HG03575 (cell line): Measurements from ENCODE around the gene CHST11.

Source experiments
- ATAC-seq: cut with Tn5 transposase; IDR thresholded peaks from one replicate; pipeline ENCODE4 v1.9.1; 2021; ENCODE audit not compliant: unreplicated experiment, insufficient number of reproducible peaks, low FRiP score; ENCODE audit errors: extremely low read depth

The CHST11 gene

DNA sequence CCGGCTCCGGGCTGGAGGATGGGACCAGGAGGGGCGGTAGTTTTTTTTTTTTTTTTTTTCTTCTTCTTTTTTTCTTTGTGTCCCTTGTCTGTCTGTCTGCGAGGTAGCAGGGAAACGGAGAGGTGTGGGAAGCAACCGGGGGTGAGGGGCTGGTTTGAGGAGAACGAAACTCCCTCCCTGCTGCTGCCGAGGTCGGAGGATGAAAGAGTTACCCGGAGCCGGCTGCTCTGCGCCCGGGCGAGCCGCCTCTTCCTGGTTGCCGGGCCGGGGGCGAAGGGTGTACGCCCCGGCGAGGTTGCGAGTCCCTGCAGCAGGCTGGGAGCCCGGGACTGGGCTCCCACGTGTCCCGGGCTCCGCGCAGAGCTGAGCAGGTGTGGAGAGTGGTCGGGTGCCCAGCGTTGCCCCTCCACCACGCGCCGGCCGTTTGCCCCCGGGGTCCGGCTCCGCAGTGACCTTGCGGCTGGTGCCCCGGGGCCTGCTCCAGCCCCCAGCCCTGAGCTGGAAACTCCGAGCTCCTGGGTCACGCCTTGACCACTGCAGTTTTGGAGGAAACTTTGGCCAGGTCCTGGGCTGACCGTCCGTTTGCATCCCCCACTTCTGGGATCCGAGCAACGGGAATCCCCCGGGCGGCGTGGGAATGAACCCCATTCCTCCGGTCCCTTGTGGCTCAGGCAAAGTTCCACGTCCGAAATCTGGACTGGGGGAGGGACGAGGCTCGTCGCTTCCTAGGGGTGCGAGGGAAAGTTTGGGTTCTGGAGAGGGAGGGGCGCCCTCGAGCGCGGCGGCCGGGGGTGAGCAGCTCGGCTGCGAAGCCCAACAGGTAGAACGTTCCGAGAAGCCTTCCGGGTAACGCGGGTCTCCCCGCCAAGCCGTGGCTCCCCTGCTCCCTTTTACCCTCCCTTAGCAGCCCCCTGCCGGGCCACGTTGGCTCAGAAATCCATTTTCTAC is 1.3 kb downstream of the CHST11 start:
- ATAC-seq: no peak

- no peak for ATAC-seq
Observed at GRCh38 chr12:104458694-104459367, 2.1 kb downstream of the CHST11 start.

GRCh38 chr12:104459368-104459909 is 2.7 kb downstream of the CHST11 start:
- no peak for ATAC-seq

GRCh38 chr12:104460041-104460719 is 3.4 kb downstream of the CHST11 start:
- no peak for ATAC-seq

GRCh38 chr12:104460973-104461698 is 4.4 kb downstream of the CHST11 start:
- ATAC-seq: no peak

- no peak for ATAC-seq
Observed at GRCh38 chr12:104462325-104462724, 5.6 kb downstream of the CHST11 start.

DNA sequence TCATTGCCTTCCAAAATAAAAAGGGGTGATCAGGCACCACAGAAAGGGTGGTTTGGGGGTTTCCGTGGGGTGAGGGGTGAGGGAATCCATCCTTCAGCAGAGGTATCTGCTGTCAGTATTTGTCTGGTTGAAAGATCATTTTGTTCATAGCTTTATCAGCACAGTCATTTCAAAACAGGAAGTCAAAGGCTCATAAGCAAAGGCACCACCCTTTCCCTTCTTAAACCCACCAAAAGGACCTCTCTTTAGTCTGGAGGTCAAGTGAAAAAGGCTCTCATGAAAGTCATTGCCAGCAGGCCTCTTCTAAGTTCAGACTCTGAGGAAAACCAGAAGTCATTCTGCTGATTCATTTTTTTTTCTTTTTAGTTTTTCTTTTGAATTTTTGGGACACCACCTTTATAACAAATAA is 6.2 kb downstream of the CHST11 start:
- no peak for ATAC-seq

DNA sequence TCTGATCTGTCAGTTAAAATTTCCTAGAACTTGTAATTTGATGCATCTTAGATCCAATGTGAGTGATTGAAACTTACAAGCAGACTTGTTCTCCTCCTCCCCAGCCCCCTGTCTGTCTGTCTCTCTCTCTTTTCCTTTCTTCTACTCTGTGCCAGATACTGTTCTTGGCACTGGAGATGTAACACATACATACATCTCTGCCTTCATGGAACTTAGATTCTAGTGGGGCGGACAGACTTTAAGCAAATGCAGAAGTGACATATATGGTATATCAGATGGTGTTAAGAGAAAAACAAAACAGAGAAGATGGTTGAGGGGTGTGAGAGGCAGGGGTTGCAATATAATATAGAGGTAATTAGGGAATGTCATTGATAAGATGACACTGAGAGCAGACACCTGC is 6.6 kb downstream of the CHST11 start:
- ATAC-seq: no peak

DNA sequence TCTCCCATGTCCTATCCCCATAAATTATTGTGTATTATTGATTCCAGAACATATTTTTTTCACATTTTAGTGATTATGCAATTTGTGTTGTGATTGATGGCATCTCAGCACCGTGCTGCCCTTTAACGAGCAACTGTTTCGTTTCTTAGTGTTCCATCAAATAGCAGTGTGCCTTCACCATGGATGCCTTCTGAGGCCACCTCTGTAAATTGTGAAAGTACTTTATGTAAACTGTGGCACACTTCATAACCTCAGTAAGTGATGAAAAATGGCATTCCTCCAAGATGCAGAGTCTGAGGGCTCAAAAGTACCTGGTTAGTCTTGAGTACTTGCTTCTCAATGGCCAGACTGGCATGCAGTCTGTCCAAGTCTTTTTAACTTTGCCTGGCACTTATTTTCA is 8.2 kb downstream of the CHST11 start:
- ATAC-seq: no peak

GRCh38 chr12:104466709-104467345 is 10.1 kb downstream of the CHST11 start:
- no peak for ATAC-seq

DNA sequence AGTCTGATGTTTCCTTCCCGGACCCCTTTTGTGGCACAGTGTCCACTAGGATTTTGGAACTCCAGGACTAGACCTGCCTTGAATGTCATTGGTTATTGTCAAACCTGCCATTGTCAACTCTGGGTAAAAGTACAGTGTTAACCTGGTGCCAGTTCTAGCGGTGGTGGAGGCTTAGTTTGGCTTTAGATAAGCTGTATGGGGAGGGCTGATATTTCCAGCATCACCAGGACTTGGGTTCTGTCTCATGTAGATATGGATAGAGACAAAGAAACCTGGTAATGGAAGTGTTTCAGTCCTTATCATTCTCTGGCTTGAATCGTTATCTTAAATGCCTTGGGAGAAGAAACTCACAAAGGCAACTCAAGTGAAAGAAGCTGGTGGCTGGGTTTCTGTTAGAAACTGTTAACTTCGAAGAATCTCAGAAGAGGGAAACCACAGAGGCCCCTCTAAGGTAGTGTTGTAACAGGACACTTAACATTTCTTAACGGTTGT is 10.6 kb downstream of the CHST11 start:
- ATAC-seq: no peak

DNA sequence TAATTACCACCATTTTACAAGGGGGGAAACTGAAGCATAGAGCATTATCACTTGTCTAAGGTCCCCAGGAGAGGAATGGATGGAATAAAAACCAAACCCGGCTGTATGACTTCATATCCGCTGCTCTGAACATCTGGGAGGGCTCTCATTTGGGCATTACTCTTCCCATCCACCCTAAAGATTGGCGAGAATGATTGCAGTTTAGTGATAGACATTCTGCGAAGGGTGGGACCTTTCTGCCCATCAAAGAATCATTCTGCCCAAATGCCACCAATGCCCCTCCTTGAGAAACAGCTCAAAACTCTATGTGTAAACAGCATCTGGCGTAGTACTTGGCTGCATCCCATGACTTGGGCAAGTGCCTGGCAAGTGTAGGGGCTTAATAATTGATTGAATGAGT is 11.6 kb downstream of the CHST11 start:
- no peak for ATAC-seq

DNA sequence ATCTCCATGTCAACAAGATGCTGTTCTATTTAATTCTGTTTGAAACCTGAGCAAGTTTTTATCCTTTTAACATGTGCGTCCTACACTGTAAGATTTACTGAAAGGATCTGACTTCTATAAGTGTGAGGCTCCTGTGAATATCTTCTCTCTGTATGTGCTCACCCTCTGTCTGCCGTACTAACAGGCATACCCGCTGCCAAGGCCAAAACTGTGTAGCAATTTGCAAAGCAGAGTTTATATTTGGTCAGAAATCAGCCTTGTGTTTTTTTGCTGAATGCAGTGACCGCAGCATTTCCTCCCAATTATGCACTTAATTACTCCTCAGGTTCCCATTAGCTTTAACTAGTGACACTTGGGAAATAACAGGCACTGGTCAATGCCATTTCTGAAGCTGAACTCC is 12.3 kb downstream of the CHST11 start:
- no peak for ATAC-seq

GRCh38 chr12:104469523-104469922 is 12.8 kb downstream of the CHST11 start:
- no peak for ATAC-seq

DNA sequence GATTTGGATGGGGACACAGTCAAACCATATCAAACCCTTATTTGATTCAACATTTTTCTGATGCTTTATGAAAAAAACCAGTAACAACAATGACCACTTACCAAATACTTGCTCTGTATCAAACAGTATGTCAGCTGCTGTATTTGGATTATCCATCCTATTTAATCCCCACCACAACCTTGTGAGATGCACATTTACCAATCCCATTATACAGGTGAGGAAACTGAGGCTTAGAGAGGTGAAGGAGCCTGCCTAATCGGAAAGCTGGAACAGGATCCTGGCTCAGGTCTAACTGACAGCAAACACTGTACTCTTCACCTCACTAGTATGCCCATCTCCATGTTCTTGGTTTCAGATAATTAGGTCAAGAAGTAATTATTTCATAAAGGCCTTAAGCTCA is 13.8 kb downstream of the CHST11 start:
- no peak for ATAC-seq

- ATAC-seq: no peak
Observed at GRCh38 chr12:104471336-104471735, 14.6 kb downstream of the CHST11 start.

DNA sequence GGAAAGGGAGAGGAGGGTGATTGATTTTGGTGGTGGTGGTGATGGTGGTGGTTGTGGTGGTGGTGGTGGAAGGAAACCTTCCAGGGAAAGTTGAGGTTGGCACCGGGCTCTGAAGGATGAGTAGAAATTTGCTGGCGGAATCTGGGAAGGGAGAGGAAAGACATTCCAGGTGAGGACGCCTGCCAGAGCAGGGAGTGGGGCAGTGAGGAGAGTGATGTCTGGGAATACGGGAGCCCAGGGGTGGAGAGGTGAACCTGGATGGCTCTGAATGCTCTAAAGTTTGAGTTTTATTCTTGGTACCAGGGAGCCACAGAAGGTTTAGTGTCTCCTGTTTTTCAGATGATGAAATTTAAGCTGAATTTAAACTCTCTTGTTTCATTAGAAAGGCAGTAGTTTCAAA is 16.0 kb downstream of the CHST11 start:
- ATAC-seq: no peak

DNA sequence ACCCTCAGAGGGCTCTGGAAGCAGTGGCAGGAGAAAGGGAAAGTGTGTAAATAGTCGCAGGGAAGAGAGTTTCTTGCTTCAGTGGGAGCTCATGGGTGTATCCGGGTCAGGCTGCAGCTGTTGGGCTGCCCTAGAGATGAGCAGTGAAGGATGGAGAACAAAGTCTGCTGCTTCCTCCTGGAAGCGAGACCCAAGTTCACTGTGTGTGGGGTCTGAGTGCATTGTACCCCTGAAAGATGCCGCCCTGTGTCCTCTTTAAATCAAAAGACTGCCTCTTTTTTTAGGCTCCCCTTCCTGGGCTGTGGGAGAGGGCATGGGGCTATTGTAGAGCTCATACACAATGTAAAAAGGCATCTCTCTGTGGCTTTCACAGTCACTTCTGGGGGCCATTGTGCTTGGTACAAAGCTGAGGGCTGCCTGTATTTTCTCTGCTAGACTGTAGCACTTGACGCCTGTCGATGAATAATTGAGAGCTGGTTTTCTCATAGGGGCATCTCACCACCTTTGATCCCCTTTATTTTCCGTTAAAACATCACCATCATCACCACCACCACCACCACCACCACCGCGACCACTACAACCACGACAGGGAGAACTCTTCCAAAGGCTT is 16.7 kb downstream of the CHST11 start:
- ATAC-seq: no peak
